ENCODE results near the gene RPL22. TPM values are rescaled to one million over a fixed set of nuclear protein-coding genes. Genes with fewer than 3 reads are reported as not detected.

RPL22 gene
- total RNA-seq, 2 donors from 2014 or later = 437 to 506 TPM

DNA sequence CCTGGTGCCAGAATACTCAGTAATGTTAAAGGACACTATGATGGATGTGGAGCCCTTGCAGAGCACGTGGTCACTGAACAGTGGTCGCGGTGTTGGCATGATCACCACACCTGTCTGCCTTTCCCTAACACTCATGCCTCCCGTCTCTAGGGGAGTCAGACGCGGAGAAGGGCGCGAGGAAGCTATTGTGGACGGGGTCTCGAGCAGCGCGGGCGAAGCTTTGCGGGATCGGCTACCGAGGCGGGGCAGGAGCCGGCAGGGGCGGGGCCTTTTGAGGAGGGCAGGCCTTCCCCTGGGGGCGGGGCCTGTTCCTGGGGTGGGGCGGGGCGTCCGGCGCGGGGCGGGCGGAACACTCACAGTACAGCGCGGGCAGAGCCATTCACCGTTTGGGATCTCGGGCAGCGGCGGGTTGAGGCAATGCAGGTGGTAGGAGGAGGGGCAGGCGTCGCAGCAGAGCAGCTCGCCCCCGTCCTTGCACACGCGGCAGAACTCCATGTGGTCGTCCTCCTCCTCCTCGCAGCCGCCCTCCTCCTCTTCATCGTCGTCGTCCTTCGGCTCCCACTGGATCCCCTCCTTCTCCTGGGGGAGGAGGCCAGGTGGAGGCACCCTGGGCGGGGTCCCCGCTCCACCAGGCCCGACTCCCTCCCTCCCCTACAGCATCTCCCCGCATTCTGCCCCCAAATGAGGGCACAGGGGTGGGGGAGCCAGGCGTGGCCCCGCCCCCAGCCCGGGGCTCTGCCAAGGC lies 50.7 kb downstream of the RPL22 start:
- H3K27me3 Mint-ChIP-seq = peaks cover 10% of the 10 kb centered on the region
- H3K9me3 Mint-ChIP-seq = no peaks in the 10 kb centered on the region
- ATAC-seq (replicated peaks) = peak; percentile 89
- no peaks in the 10 kb centered on the region for H3K36me3 Mint-ChIP-seq (ENCODE audit: low read depth)
- H3K27ac Mint-ChIP-seq = no peak overlapping the region
- H3K4me3 Mint-ChIP-seq = no peak overlapping the region
- H3K4me1 Mint-ChIP-seq = no peaks in the 10 kb centered on the region

DNA sequence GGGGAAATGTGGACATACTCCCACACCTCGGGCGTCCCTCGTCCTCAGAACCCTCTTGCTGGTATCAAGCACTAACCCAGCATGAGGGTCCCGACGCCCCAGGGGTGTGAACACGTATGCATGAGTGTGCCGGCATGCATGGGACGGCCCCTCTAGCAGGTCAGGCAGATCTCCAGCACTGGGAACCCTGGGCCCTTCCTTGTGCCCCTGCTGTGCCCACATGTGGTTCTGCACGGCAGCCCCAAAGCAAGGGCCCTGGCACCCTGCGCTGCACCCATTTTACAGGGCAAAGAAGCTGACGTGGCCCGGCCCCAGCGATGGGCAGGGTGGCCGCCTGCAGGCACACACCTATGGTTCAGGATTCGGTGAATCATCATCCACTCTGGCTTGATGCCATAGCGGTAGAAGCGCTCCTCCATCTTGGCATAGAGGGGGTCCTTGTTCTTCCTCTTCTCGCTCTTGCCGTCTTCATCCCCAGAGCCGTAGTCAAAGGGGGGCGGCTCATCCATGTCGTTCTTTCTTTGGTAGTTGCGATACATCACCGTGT lies 53.5 kb downstream of the RPL22 start:
- Mint-ChIP-seq H3K27ac (no peak overlapping the region), H3K27me3 (peaks cover 10% of the 10 kb centered on the region), H3K9me3 (no peaks in the 10 kb centered on the region), H3K4me1 (no peaks in the 10 kb centered on the region), H3K36me3 (ENCODE audit: low read depth) (no peaks in the 10 kb centered on the region), H3K4me3 (no peak overlapping the region)
- no peak for ATAC-seq (replicated peaks)

DNA sequence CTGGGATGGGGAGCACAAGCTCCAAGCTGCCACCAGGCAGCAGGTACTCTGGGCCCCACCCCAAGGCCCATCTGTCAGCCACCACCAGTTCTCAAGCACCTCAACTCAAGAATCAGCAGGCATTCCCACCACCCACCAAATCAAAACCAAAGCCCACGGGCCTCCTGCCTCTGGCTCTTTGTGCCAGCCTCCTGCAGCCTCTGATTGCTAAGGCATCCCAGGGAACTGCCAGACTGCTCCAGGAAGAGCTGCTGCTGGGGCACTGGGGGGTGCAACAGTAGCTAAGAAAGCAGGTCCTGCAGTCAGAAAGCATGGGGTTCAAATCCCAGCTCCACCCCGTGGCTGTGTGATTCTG lies 54.0 kb downstream of the RPL22 start:
- H3K27me3 Mint-ChIP-seq = peaks cover 10% of the 10 kb centered on the region
- no peaks in the 10 kb centered on the region for H3K36me3 Mint-ChIP-seq (ENCODE audit: low read depth)
- no peak overlapping the region for H3K27ac Mint-ChIP-seq
- H3K4me3 Mint-ChIP-seq = no peak overlapping the region
- no peaks in the 10 kb centered on the region for H3K9me3 Mint-ChIP-seq
- no peaks in the 10 kb centered on the region for H3K4me1 Mint-ChIP-seq
- ATAC-seq (replicated peaks) = no peak

DNA sequence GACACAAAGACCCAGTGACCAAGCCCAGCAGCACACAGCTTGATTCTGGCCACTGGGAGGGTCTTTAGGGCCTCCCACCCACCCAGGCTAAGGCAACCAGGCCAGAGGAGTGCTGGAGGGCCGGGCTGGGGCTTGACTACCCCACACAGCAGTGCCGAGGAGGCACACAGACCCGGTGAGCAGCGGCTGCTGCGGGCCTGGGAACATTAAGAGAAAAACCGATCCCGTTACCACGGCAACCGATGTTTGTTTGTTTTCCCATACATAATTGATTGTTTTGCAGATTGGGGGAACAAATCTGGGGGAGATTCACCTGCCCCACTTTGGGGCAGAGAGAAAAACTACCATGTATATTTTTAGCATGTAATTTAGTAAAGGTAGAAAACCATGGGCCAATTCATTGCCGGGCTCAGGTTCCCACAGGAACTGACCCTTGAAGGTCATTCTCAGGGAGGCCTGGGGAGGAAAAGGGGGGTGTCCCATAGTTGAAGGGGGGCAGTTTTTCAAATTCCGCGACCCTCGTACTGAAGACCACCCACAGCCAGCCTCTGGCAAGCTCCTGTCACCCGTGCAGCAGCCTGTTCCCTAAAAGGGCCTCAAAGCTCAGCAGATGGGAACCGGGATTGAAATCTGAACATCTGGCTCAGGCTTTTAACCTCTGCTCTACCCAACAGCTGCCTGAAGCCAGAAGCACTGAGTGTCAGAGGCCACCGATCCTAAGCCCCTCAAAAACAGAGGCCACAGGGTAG lies 54.6 kb downstream of the RPL22 start:
- Mint-ChIP-seq H3K4me1 (no peaks in the 10 kb centered on the region), H3K9me3 (no peaks in the 10 kb centered on the region), H3K36me3 (ENCODE audit: low read depth) (no peaks in the 10 kb centered on the region), H3K4me3 (no peak overlapping the region), H3K27ac (no peak overlapping the region), H3K27me3 (peaks cover 10% of the 10 kb centered on the region)
- no peak for ATAC-seq (replicated peaks)

DNA sequence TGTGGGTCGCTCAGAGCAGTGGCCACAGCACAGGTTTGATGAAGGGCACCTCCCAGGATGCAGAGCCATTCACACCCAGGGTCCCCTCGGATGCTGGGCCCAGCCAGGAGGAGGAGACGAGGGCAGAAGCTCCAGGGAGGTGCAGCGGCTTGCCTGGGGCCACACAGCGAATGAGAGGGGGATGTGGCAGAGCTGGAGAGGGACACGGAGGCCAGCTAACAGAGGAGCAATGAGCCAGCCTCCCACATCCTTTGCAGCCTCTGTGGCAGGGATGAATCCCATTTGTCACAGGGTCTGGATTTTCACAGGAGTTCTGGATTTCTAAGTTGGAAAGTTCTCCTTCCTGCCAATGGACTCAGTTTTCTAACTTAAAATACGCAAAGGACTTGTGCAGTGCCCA lies 55.2 kb downstream of the RPL22 start:
- H3K36me3 Mint-ChIP-seq (ENCODE audit: low read depth) = no peaks in the 10 kb centered on the region
- no peak overlapping the region for H3K4me3 Mint-ChIP-seq
- no peaks in the 10 kb centered on the region for H3K4me1 Mint-ChIP-seq
- H3K9me3 Mint-ChIP-seq = no peaks in the 10 kb centered on the region
- H3K27me3 Mint-ChIP-seq = peaks cover 10% of the 10 kb centered on the region
- no peak overlapping the region for H3K27ac Mint-ChIP-seq
- ATAC-seq (replicated peaks) = no peak

DNA sequence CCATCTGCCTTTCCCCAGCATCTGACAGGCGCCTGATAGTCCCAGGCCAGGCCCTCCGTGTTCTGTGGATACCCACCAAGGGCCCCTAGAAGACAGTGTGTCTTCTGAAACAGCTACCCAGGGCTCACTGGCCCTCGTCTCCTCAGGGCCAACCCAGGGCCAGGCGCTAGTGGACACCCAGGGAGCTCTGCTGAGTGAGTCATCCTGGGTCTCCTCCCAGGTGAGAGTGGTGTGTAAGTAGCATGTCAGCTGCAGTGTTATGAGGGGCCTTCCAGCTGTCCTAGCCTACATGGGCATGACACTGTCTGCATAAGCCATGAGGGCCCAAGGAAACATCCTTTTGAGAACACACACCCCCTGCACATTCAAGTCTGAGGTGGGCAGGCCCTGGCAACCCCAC lies 56.0 kb downstream of the RPL22 start:
- ATAC-seq (replicated peaks) = no peak
- Mint-ChIP-seq H3K4me1 (no peaks in the 10 kb centered on the region), H3K36me3 (ENCODE audit: low read depth) (no peaks in the 10 kb centered on the region), H3K27ac (no peak overlapping the region), H3K4me3 (no peak overlapping the region), H3K9me3 (no peaks in the 10 kb centered on the region), H3K27me3 (peaks cover 9% of the 10 kb centered on the region)

DNA sequence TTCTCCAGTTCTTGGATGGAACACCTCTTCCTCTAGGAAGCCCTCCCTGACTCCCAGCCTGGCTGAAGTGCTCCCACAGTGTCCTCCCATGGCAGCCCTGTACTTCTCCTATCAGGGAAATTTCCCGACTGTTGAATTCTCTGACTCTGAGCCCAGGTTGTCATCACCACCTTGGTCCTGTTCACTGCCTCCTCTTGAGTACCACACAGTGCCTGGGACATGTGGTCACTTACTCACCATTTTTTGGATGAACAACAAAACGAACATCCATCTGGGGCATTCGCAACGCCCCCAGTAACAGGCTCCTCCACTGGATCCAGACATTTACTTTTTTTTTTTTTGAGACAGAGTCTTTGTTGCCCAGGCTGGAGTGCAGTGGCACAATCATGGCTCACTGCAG lies 56.7 kb downstream of the RPL22 start:
- Mint-ChIP-seq H3K27ac (no peak overlapping the region), H3K4me1 (no peaks in the 10 kb centered on the region), H3K27me3 (peaks cover 3% of the 10 kb centered on the region), H3K9me3 (no peaks in the 10 kb centered on the region), H3K36me3 (ENCODE audit: low read depth) (no peaks in the 10 kb centered on the region), H3K4me3 (no peak overlapping the region)
- ATAC-seq (replicated peaks) = no peak

DNA sequence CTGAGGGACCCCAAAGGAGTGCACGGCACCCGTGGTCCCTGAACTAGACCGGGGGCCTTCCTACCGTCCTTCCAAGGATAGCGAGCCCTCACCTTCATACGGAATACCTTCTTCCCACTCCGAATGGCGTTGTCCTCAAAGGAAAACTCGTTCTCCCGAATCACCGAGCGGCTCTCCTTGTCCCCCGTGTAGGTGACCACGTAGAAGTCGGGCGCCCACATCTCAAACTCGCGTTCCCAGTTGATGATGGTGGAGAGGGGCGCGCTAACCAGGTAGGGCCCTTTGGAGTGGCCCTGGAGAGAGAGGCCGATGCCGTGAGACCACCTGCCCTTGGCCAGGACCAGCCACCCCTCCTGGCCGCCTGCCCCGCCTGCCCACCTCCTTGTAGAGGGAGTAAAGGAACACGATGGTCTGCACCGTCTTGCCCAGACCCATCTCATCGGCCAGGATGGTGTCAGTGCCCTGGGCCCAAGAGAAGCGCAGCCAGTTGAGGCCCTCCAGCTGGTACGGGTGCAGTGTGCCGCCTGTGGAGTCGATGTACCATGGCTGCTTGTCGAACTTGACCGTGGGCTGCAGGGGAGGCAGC lies 57.3 kb downstream of the RPL22 start:
- H3K27me3 Mint-ChIP-seq = peaks cover 3% of the 10 kb centered on the region
- H3K4me3 Mint-ChIP-seq = no peak overlapping the region
- no peaks in the 10 kb centered on the region for H3K36me3 Mint-ChIP-seq (ENCODE audit: low read depth)
- ATAC-seq (replicated peaks) = no peak
- H3K27ac Mint-ChIP-seq = no peak overlapping the region
- no peaks in the 10 kb centered on the region for H3K4me1 Mint-ChIP-seq
- no peaks in the 10 kb centered on the region for H3K9me3 Mint-ChIP-seq

DNA sequence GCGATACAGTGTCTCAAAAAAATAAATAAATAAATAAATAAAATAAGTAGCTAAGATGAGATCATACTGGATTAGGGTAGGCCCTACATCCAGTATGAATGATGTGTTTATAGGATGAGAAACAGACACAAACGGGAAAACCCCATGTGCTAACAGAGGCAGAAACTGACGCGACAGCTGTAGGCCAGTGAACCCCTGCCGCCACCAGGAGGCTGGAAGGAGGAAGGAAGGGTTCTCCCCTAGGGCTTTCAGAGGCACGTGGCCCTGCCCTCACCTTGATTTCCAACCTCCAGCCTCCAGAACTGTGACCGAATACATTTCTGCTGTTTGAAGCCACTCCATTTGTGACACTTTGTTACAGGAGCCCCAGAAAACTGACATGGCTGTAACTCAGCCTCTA lies 57.8 kb downstream of the RPL22 start:
- H3K9me3 Mint-ChIP-seq = no peaks in the 10 kb centered on the region
- no peak overlapping the region for H3K27ac Mint-ChIP-seq
- peak; percentile 82 for ATAC-seq (replicated peaks)
- no peaks in the 10 kb centered on the region for H3K4me1 Mint-ChIP-seq
- H3K4me3 Mint-ChIP-seq = no peak overlapping the region
- H3K36me3 Mint-ChIP-seq (ENCODE audit: low read depth) = no peaks in the 10 kb centered on the region
- H3K27me3 Mint-ChIP-seq = peaks cover 3% of the 10 kb centered on the region

DNA sequence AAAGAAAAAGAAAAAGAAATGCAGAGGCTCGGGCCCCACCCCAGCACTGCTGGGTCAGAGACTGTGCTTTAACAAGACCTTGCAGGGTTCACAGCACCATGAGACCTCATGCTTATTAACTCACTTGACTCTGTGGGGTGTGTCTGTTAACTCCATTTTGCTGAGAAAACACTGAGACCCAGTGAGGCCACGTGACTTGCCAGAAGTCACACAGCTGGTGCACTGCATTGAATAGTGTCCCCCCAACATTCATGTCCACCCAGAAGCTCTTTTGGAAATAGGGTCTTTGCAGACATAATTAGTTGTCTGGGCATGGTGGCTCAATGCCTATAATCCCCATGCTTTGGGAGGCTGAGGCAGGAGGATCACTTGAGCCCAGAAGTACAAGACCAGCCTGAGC lies 59.0 kb downstream of the RPL22 start:
- H3K4me3 Mint-ChIP-seq = no peak overlapping the region
- H3K36me3 Mint-ChIP-seq (ENCODE audit: low read depth) = no peaks in the 10 kb centered on the region
- no peaks in the 10 kb centered on the region for H3K27me3 Mint-ChIP-seq
- no peak for ATAC-seq (replicated peaks)
- no peak overlapping the region for H3K27ac Mint-ChIP-seq
- no peaks in the 10 kb centered on the region for H3K9me3 Mint-ChIP-seq
- no peaks in the 10 kb centered on the region for H3K4me1 Mint-ChIP-seq

DNA sequence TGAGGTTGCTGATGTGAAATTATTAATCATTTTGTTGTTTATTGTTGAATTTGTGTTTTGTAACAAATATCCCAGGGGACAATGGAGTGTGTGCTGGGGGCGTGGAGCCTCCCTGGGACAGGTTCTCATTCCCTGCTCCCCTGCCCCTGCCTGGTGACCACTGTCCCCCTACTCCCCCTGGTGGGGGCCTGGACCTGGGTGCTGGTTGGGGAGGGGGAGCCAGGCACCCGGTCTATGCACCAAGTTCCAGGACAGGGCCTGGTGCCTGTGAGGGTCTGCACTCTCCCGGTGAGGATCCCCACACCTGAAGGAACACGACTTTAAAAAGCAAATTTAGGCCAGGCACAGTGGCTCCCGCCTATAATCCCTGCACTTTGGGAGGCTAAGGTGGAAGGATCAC lies 61.6 kb downstream of the RPL22 start:
- Mint-ChIP-seq H3K9me3 (peaks cover 1% of the 10 kb centered on the region), H3K36me3 (ENCODE audit: low read depth) (no peaks in the 10 kb centered on the region), H3K4me1 (no peaks in the 10 kb centered on the region), H3K4me3 (no peak overlapping the region), H3K27me3 (no peaks in the 10 kb centered on the region), H3K27ac (no peak overlapping the region)
- no peak for ATAC-seq (replicated peaks)

DNA sequence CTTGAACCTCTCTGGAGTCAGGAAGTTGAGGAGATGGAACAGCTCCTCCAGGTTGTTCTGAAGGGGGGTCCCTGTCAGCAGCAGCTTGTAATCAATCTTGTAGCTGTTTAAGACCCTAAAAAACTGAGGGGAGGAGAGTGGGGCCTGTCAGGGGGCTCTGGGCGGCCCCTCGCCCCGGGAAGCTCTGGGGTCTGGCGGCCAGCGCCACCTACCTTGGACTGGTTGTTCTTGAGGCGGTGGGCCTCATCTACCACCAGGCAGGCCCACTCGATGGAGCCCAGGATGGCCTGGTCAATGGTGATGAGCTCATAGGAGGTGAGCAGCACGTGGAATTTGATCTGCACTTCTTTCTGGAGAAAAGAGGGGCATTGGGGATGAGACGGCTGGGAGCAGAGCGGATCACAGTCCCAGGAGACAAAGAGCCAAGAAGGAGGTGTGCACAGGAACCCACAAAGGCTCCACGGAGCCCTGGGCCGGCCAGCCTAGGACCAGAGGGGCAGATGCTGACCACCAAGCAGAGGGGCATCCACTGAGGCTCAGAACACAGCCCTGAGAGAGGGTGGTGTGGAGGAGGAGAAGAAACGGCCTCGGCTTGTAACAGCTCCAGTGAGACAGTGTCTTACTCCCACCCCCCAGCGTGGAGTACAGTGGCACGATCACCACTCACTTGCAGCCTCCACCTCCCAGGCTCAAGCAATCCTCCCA lies 62.7 kb downstream of the RPL22 start:
- no peaks in the 10 kb centered on the region for H3K36me3 Mint-ChIP-seq (ENCODE audit: low read depth)
- no peak overlapping the region for H3K4me3 Mint-ChIP-seq
- H3K4me1 Mint-ChIP-seq = no peaks in the 10 kb centered on the region
- ATAC-seq (replicated peaks) = no peak
- peaks cover 10% of the 10 kb centered on the region for H3K9me3 Mint-ChIP-seq
- no peak overlapping the region for H3K27ac Mint-ChIP-seq
- H3K27me3 Mint-ChIP-seq = peaks cover 3% of the 10 kb centered on the region

All from activated T-helper 17 cell treated with anti-CD3 and anti-CD28 coated beads, Interleukin-2, amount 50 U/mL, for 72 hours (primary cell).